Measurements from ENCODE around the gene CDK4. TPM values are rescaled to one million over a fixed set of nuclear protein-coding genes. Genes with fewer than 3 reads are reported as not detected.

Gene CDK4
- total RNA-seq, 3 donors from 2014 or later, result 41.4 to 62.7 (median 60.2) TPM

DNA sequence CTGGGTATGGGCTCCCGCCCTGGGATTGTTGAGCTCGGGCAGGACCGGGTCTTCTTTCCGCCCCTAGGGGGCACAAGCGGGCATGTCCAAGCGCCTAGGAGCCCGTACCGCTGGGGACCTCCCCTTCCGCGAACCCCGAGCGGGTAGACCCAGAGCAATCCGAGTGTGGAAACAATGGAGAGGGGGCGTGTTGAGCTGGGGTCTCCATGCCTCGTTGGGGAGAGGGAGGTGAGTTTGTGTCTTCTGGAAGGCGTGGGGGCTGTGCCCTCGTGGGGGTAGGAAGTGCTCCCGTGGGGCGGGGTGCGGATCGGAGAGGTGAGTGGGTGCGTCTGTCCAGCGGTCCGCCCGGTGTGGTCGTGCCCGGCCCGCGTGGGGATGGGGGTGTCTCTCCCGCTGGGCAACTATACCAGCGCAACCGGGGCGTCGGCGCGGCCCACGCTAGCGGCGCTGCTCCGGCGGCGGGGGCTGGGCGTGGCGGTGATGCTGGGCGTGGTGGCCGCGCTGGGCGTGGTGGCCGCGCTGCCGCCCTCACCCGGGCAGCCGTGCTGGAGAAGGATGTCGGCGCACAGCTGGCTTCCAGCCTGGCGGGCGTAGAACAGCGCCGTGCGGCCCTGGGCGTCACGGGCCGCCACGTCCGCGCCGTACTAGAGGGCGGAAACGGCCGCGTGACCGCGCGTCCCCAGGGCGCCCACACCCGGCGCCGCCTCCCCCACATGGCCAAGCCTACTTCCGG lies 25.8 kb downstream of the CDK4 start:
- H3K9me3 ChIP-seq, result no peaks in the 10 kb centered on the region
- ATAC-seq (peak; percentile 90), DNase-seq (peak; percentile 87 to 88 (median 88))
- H3K4me1 ChIP-seq (ENCODE audit: low read depth), result peaks cover 3% of the 10 kb centered on the region
- H3K36me3 ChIP-seq (ENCODE audit: low read depth), result no peaks in the 10 kb centered on the region
- TF ChIP-seq, protein P1, sequence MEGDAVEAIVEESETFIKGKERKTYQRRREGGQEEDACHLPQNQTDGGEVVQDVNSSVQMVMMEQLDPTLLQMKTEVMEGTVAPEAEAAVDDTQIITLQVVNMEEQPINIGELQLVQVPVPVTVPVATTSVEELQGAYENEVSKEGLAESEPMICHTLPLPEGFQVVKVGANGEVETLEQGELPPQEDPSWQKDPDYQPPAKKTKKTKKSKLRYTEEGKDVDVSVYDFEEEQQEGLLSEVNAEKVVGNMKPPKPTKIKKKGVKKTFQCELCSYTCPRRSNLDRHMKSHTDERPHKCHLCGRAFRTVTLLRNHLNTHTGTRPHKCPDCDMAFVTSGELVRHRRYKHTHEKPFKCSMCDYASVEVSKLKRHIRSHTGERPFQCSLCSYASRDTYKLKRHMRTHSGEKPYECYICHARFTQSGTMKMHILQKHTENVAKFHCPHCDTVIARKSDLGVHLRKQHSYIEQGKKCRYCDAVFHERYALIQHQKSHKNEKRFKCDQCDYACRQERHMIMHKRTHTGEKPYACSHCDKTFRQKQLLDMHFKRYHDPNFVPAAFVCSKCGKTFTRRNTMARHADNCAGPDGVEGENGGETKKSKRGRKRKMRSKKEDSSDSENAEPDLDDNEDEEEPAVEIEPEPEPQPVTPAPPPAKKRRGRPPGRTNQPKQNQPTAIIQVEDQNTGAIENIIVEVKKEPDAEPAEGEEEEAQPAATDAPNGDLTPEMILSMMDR (IDR thresholded peaks at IDR 0.05), result peak; percentile 68
- intact Hi-C loops (cut with DNase I, micrococcal nuclease), result no loop called here
- peak overlapping the region; percentile 26 for H3K4me3 ChIP-seq

DNA sequence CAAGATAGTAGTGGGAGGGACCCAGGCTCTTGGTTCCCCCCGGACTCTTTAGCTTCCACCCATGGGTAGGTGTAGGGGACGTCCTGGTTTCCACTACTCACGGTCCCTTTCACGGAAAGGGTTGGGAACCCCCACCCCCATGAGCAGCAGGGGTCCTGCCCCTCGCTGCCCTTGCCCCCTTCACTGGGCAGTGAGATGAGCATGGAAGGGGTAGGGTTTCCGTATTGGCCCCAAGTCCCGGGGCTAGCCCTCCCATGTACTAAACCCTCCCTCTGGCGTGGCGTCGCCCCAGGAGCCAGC lies 26.3 kb downstream of the CDK4 start:
- Histone ChIP-seq H3K9me3 (no peaks in the 10 kb centered on the region), H3K4me3 (no peak overlapping the region), H3K4me1 (ENCODE audit: low read depth) (peaks cover 3% of the 10 kb centered on the region), H3K36me3 (ENCODE audit: low read depth) (no peaks in the 10 kb centered on the region)
- TF ChIP-seq, protein P1 (IDR thresholded peaks at IDR 0.05), result no peak
- DNase-seq (no peak), ATAC-seq (no peak)
- intact Hi-C loops (cut with DNase I, micrococcal nuclease), result no loop called here

GRCh38 chr12:57724936-57725740 lies 27.0 kb downstream of the CDK4 start:
- Histone ChIP-seq H3K36me3 (ENCODE audit: low read depth) (no peaks in the 10 kb centered on the region), H3K4me3 (no peak overlapping the region), H3K4me1 (ENCODE audit: low read depth) (peaks cover 3% of the 10 kb centered on the region), H3K9me3 (no peaks in the 10 kb centered on the region)
- ATAC-seq (no peak), DNase-seq (peak in 1 of 3 donors; percentile 33)
- intact Hi-C loops (cut with DNase I, micrococcal nuclease), result no loop called here
- TF ChIP-seq, protein P1 (IDR thresholded peaks at IDR 0.05), result no peak

DNA sequence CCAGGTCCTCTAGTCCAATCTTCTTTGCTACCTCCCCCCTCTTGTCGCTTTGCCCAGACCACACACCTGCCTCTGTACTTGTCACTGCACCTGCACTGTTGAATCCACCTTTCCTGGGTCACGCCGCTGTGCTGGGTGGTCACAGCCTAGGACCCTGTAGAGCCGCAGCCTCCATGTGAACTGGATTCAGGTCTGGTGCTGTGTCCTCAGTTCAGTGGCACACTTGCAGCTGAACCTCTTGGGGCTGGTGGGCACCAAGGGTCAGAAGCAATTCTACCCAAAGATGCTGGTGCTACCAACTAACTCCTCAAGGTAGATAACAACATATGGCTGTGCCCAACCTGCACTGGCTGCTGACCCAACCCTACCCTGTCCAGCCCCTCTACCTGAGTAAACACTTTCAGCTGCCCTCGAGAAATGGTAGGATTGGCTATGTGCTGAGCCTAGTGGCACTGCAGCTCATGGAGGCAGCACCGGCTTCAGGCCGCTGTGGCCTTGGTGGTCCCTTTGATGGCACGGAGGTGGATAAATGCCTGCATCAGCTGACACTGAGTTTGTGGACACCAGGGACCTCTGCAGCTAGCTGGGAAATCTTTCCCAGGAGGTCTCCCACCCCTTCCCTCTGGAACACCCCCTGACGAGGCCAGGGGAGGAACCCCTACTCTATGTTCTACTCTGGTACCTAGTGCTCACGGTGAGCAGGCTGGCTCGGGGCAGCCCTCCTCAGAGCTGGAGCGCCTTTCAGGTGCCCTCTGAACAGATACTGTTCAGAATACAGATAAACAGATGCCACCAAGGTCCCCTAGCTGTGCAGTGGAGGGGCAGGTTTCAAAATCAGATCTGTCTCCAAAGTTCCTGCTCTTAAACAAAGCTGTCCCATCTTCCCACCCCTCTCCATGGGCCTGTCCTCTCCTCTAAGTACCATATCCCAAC lies 27.8 kb downstream of the CDK4 start:
- Histone ChIP-seq H3K9me3 (no peaks in the 10 kb centered on the region), H3K36me3 (ENCODE audit: low read depth) (no peaks in the 10 kb centered on the region), H3K4me1 (ENCODE audit: low read depth) (peaks cover 3% of the 10 kb centered on the region), H3K4me3 (no peak overlapping the region)
- ATAC-seq (no peak), DNase-seq (no peak)
- intact Hi-C loops (cut with DNase I, micrococcal nuclease), result no loop called here
- TF ChIP-seq, protein P1 (IDR thresholded peaks at IDR 0.05), result no peak

GRCh38 chr12:57723630-57723962 lies 28.5 kb downstream of the CDK4 start:
- Histone ChIP-seq H3K36me3 (ENCODE audit: low read depth) (peaks cover 5% of the 10 kb centered on the region), H3K4me3 (no peak overlapping the region), H3K9me3 (no peaks in the 10 kb centered on the region), H3K4me1 (ENCODE audit: low read depth) (peaks cover 3% of the 10 kb centered on the region)
- TF ChIP-seq, protein P1 (IDR thresholded peaks at IDR 0.05), result no peak
- intact Hi-C loops (cut with DNase I, micrococcal nuclease), result no loop called here
- ATAC-seq (no peak), DNase-seq (no peak)

Data from mucosa of descending colon (tissue), 3 donors.